AG10803 (cell line): Measurements from ENCODE around the gene IL6R.

Experiments used
- DNase-seq: peaks from one replicate; pipeline ENCODE4 v3.0.0; 2010; ENCODE audit warnings: low read depth
- H3K4me3 ChIP-seq: 2 replicates; pipeline ENCODE4 v1.5.1; 2011; ENCODE audit warnings: mild to moderate bottlenecking, low read length, control low read depth
- TF ChIP-seq, protein P1 (sequence below): conservative IDR thresholded peaks from 2 replicates; pipeline ENCODE4 v1.5.1; 2011; ENCODE audit warnings: mild to moderate bottlenecking, low read length, control low read depth, inconsistent platforms

The IL6R gene

DNA sequence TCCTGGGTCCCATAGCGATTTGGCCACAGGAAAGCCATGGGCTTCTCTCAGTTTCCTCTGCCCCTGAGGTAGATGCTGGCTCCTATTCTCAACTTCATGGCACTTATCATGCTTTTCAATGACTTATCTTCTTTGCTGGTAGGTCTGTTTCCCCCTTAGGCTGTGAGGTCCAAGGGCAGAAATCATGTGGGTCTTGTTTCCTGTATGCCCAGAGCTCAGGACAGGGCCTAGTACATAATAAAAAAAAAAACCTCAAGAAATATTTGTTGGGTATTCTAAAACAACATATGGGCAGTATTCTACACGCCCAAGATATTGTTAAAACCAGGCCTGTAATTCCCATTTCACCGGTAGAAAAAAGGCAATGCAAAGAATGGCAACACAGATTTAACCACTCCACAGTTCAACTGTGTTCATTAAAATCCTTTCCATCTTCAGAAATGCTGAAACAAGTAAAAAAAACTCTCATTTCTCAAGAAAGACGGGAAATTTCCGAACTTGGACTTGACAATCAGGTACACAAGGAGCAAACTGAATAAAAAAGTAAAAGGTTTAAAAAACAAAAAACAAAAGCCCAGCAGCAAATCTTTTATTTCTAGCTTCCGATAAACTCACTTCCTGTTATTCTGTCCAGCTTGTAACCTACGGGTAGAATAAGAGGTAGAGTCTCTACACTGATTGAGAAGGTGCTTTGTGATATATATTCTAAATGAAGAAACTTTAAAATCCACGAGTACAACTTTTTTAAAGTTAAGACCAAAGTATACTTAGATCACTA is 90.5 kb downstream of the IL6R start:
- no peak overlapping the region for H3K4me3 ChIP-seq
- DNase-seq: no peak
- TF ChIP-seq, protein P1, sequence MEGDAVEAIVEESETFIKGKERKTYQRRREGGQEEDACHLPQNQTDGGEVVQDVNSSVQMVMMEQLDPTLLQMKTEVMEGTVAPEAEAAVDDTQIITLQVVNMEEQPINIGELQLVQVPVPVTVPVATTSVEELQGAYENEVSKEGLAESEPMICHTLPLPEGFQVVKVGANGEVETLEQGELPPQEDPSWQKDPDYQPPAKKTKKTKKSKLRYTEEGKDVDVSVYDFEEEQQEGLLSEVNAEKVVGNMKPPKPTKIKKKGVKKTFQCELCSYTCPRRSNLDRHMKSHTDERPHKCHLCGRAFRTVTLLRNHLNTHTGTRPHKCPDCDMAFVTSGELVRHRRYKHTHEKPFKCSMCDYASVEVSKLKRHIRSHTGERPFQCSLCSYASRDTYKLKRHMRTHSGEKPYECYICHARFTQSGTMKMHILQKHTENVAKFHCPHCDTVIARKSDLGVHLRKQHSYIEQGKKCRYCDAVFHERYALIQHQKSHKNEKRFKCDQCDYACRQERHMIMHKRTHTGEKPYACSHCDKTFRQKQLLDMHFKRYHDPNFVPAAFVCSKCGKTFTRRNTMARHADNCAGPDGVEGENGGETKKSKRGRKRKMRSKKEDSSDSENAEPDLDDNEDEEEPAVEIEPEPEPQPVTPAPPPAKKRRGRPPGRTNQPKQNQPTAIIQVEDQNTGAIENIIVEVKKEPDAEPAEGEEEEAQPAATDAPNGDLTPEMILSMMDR: no peak

GRCh38 chr1:154496383-154496782 is 91.2 kb downstream of the IL6R start:
- TF ChIP-seq, protein P1: no peak
- no peak overlapping the region for H3K4me3 ChIP-seq
- DNase-seq: no peak

GRCh38 chr1:154497026-154497806 is 92.1 kb downstream of the IL6R start:
- no peak for DNase-seq
- TF ChIP-seq, protein P1: no peak
- no peak overlapping the region for H3K4me3 ChIP-seq

GRCh38 chr1:154499446-154499845 is 94.3 kb downstream of the IL6R start:
- DNase-seq: no peak
- TF ChIP-seq, protein P1: no peak
- no peak overlapping the region for H3K4me3 ChIP-seq

GRCh38 chr1:154500533-154500932 is 95.4 kb downstream of the IL6R start:
- no peak for DNase-seq
- no peak overlapping the region for H3K4me3 ChIP-seq
- TF ChIP-seq, protein P1: no peak

DNA sequence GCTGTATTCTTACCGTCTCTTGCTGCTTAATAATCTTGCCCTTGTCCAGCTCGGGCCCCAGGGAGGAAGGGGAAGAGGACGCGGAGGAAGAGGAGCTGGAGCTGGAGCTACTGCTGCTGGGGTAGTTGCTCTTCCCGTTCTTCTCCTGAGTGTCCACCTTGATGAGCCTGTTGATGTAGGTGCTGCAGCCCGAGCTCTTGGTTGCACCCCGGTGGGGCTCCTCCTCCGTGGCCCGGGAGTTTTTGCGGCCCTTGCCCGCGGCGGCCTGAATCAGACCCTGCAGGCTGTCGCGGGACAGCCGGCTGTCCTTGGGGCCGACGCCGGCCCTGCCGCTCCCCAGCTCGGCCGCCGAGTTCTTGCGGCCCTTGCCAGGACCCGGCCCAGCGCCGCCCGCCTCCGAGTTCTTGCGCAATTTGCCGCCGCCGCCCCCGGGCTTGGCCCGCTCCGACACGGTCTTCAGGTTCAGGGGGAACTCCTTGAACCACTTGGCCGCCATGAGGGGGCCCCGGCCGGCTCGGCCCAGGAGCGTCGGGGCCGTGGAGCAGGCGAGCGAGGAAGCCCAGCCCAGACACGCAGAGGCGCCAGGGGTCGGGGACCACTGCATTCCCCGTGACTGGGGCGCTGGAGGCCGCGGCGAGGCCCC is 96.4 kb downstream of the IL6R start:
- no peak overlapping the region for H3K4me3 ChIP-seq

More for the DNA sequence above, 96.4 kb downstream of the IL6R start:
- TF ChIP-seq, protein P1: no peak
- DNase-seq: no peak
